Dendritic cell treated with granulocyte-macrophage colony-stimulating factor and Interleukin-4, amounts not matched to agents 40 ng/mL and 50 ng/mL, for 4 days (primary cell): ENCODE measurements around the gene DCLRE1B.

Experiments
- H3K27ac Mint-ChIP-seq: one replicate; pipeline ENCODE4 v1.8.0; 2022; ENCODE audit warnings: mild to moderate bottlenecking, mixed read lengths
- H3K27me3 Mint-ChIP-seq: one replicate; pipeline ENCODE4 v1.8.0; 2022; ENCODE audit warnings: mild to moderate bottlenecking, mixed read lengths
- H3K36me3 Mint-ChIP-seq: one replicate; pipeline ENCODE4 v1.8.0; 2022; ENCODE audit warnings: low read depth, mixed read lengths
- H3K4me1 Mint-ChIP-seq: one replicate; pipeline ENCODE4 v1.8.0; 2022; ENCODE audit warnings: low read depth, mixed read lengths
- H3K4me3 Mint-ChIP-seq: one replicate; pipeline ENCODE4 v1.8.0; 2022; ENCODE audit warnings: mild to moderate bottlenecking, moderate library complexity, mixed read lengths
- H3K9me3 Mint-ChIP-seq: one replicate; pipeline ENCODE4 v1.8.0; 2022; ENCODE audit warnings: mixed read lengths
- intact Hi-C: fragments of 100-400 bp; cut with micrococcal nuclease; formaldehyde crosslinking; loops from one replicate; pipeline ENCODE4 v1.15.0; 2022

Gene DCLRE1B

GRCh38 chr1:113872219-113872935 lies 32.7 kb upstream of the DCLRE1B start:
- Mint-ChIP-seq H3K36me3 (no peaks in the 10 kb centered on the region), H3K9me3 (no peaks in the 10 kb centered on the region), H3K4me1 (peaks cover 47% of the 10 kb centered on the region), H3K27ac (peak overlapping the region; percentile 79), H3K4me3 (no peak overlapping the region), H3K27me3 (no peaks in the 10 kb centered on the region)
- intact Hi-C loops: loop anchor here (2.0 kb wide), 1 partner anchor 16 kb away; no protein-coding TSS in a partner anchor

DNA sequence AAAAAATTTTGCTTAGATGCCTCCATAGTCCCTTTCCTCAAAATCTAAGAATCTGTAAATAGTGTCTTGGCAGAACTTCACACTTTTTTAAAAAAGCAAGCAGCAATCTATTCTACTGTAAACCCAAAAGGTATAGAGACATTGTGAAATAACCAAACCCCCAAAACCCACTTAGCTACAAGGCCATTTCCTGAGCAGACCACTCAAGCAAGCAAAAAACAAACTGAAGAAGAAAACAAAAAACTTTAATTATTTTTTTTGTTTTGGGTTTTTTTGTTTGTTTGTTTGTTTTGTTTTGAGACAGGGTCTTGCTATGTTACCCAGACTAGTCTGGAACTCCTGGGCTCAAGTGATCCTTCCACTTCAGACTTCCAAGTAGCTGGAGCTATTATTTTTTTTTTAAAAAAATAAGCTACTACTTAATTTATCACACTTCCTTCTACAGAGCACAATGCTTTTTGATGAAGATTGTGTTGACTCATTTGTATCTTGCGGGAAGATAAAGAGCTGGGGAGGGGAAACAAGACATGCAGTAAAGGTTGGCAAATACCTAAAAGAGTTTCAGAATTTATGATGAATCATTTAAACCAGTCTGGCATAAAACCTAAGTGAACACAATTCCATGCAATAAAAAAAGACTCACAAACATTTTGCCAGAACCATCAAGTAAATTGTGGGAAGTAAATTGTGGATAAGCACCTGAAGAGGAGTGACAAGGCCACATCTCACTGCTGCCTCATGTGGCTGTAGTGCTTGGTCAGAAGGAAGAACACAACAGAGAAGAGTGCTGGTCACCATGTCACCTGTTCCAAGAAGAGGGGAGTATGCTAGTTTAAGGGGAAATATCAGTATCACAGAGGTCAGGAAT lies 30.9 kb upstream of the DCLRE1B start:
- intact Hi-C loops: no loop called here
- H3K4me3 Mint-ChIP-seq: no peak overlapping the region

DNA sequence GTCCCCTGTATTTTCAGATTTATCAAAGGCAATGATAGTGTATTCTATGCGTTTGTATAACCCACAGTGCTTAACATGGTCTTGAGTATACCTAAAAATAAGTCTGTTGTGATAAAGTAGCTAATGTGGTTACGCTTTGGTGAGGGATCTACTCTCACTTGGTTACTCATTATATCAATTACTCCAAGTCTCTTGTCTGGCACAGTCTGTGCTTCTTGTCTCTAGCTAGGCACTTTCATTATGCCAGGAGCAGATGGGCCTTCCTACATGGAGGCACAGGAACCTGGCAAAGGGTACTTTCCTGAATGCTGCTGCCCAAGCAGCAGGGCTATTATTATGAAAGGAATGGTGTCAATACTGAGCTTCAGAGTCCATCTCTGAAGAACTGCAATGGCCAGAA lies 29.4 kb upstream of the DCLRE1B start:
- Mint-ChIP-seq H3K9me3 (no peaks in the 10 kb centered on the region), H3K27me3 (no peaks in the 10 kb centered on the region), H3K27ac (no peak overlapping the region), H3K4me1 (peaks cover 34% of the 10 kb centered on the region), H3K4me3 (no peak overlapping the region), H3K36me3 (no peaks in the 10 kb centered on the region)
- intact Hi-C loops: no loop called here

More for the DNA sequence above, 30.9 kb upstream of the DCLRE1B start:
- Mint-ChIP-seq H3K9me3 (no peaks in the 10 kb centered on the region), H3K36me3 (no peaks in the 10 kb centered on the region), H3K4me1 (peaks cover 36% of the 10 kb centered on the region), H3K27ac (peak overlapping the region; percentile 68), H3K27me3 (no peaks in the 10 kb centered on the region)

DNA sequence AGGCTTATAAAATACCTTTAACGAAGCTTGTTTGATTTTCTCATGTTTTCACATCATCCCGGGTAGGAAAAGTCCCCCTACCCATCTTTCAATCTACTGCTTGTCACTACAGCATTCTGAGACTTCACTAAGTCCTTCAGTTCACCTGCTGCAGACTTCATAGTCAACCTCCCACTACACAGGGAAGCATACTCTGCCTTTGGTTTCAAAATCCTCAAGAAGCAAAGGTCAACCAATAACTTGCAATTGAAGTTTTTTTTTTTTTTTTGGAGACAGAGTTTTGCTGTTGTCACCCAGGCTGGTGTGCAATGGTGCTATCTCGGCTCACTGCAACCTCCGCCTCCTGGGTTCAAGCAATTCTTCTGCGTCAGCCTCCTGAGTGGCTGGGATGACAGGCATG lies 28.9 kb upstream of the DCLRE1B start:
- Mint-ChIP-seq H3K4me1 (peaks cover 29% of the 10 kb centered on the region), H3K36me3 (no peaks in the 10 kb centered on the region), H3K27ac (no peak overlapping the region), H3K9me3 (no peaks in the 10 kb centered on the region), H3K4me3 (no peak overlapping the region), H3K27me3 (no peaks in the 10 kb centered on the region)
- intact Hi-C loops: no loop called here

- Mint-ChIP-seq H3K9me3 (no peaks in the 10 kb centered on the region), H3K4me3 (no peak overlapping the region), H3K27me3 (no peaks in the 10 kb centered on the region), H3K4me1 (peaks cover 8% of the 10 kb centered on the region), H3K27ac (no peak overlapping the region), H3K36me3 (no peaks in the 10 kb centered on the region)
- intact Hi-C loops: no loop called here
Observed at GRCh38 chr1:113879739-113880038, 25.4 kb upstream of the DCLRE1B start.

- Mint-ChIP-seq H3K27ac (no peak overlapping the region), H3K27me3 (no peaks in the 10 kb centered on the region), H3K9me3 (no peaks in the 10 kb centered on the region), H3K4me3 (no peak overlapping the region), H3K36me3 (no peaks in the 10 kb centered on the region), H3K4me1 (peaks cover 6% of the 10 kb centered on the region)
- intact Hi-C loops: no loop called here
Observed at GRCh38 chr1:113881661-113882060, 23.5 kb upstream of the DCLRE1B start.

DNA sequence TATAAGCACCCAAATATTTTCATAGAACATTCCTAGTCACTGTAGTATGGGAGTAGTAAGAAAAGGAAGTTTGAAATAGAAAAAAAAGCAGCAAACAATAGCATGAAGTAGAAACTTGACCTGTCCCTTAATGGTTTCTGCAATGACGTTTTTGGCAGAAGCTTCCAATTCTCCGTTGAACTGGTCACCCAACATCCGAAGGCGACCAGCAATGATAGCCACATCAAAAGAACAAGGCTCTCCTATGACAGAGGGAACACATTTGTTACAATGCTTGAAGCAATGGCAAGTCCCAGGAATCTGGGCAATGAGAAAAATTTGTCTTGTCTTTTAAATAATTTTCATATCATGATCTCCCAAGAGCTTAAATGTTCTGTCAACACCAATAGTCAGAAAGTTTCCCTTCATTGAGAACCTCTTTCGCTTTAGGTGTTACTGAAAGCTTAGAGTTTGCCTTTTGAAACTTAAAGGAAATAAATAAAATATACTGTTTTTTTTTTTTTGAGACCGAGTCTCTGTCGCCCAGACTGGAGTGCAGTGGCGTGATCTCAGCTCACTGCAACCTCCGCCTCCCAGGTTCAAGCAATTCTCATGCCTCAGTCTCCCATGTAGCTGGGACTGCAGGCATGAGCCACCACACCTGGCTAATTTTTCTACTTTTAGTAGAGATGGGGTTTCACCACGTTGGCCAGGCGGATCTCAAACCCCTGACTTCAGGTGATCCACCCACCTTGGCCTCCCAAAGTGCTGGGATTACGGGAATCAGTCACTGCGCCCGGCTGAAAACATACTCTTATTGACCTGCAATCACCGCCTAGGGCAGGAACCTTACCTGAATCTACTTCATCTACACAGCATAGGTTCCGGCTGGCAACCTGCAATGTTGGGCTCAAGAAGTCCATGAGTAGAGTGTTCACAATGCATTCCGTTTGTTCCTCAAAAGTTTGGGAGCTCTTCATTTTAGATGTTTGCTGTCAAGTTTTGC lies 18.4 kb upstream of the DCLRE1B start:
- Mint-ChIP-seq H3K36me3 (no peaks in the 10 kb centered on the region), H3K4me3 (no peak overlapping the region), H3K9me3 (no peaks in the 10 kb centered on the region), H3K27me3 (no peaks in the 10 kb centered on the region), H3K27ac (peak overlapping the region; percentile 22), H3K4me1 (peaks cover 16% of the 10 kb centered on the region)
- intact Hi-C loops: no loop called here

DNA sequence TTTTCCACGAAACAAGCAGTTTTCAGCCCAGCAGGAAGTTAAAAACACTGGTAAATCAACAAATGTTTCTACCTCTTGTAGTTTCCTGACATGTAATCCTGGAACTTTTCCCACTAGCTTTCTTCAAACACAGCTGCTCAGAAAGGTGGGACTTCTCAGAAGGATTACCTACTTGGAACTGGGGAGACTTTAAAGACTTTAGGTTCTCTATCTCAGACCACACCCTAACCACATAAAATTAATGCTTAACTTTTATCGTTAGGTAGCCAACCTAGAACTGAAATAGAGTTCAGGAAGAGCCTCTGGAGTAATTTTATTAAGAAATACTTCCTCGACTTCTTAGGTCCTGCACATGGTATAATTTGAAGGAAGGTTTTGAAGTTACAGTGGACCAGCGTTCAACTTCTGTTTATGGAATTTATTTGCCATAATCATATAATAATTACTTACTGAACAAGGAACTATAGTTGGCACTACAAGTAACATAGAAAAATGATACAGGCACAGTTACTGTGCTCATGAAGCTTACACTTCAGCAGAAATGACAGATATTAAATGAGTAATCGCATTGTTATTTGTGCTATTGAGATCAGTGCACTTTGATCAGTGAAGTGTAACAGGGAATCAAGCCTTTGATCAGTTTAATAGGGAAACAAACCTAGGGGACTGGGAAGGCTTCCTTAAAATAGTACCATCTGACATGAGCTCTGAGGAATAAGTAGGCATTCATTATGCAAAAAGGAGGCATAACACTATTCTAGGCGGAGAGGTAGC lies 17.5 kb upstream of the DCLRE1B start, which contains the start of gene BCL2L15:
TSS of gene BCL2L15 (minus strand) at position 180 of the 774 bp plus-strand sequence. CDS start 206 bp downstream, outside the sequence.
- H3K4me1 Mint-ChIP-seq: peaks cover 16% of the 10 kb centered on the region
- H3K27ac Mint-ChIP-seq: peak within 1 kb of the TSS; percentile 22
- no peaks in the 10 kb centered on the region for H3K36me3 Mint-ChIP-seq
- H3K9me3 Mint-ChIP-seq: no peaks in the 10 kb centered on the region
- intact Hi-C loops: no loop called here
- no peaks in the 10 kb centered on the region for H3K27me3 Mint-ChIP-seq
- no peak within 1 kb of the TSS for H3K4me3 Mint-ChIP-seq

GRCh38 chr1:113890816-113891215 lies 14.3 kb upstream of the DCLRE1B start:
- intact Hi-C loops: no loop called here
- no peak overlapping the region for H3K4me3 Mint-ChIP-seq
- H3K4me1 Mint-ChIP-seq: peaks cover 11% of the 10 kb centered on the region
- H3K9me3 Mint-ChIP-seq: no peaks in the 10 kb centered on the region
- no peaks in the 10 kb centered on the region for H3K27me3 Mint-ChIP-seq
- H3K27ac Mint-ChIP-seq: no peak overlapping the region
- peaks cover 19% of the 10 kb centered on the region for H3K36me3 Mint-ChIP-seq

DNA sequence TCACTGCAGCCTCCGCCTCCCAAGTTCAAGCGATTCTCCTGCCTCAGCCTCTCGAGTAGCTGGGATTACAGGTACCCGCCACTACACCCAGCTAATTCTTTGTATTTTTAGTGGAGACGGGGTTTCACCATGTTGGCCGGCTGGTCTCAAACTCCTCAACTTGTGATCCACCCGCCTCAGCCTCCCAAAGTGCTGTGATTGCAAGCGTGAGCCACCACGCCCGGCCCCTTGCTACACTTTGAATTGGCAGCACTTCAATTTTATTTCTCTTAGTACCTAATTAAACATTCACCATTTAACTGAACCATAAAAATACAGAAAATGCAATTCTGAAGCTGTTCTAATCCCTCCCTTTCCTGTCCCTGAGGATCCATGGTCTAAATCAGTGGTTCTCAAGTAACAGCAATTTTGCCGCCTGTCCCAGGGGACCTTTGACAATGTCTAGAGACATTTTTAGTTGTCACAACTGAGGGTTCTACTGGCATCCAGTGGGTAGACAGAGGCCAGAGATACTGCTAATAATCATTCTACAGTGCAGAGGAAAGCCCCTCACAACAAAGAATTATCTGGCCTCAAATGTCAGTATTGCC lies 13.4 kb upstream of the DCLRE1B start:
- peaks cover 28% of the 10 kb centered on the region for H3K36me3 Mint-ChIP-seq
- H3K9me3 Mint-ChIP-seq: no peaks in the 10 kb centered on the region
- peaks cover 11% of the 10 kb centered on the region for H3K4me1 Mint-ChIP-seq
- intact Hi-C loops: no loop called here
- no peaks in the 10 kb centered on the region for H3K27me3 Mint-ChIP-seq
- H3K27ac Mint-ChIP-seq: no peak overlapping the region
- no peak overlapping the region for H3K4me3 Mint-ChIP-seq

GRCh38 chr1:113893267-113893666 lies 11.9 kb upstream of the DCLRE1B start:
- Mint-ChIP-seq H3K36me3 (peaks cover 44% of the 10 kb centered on the region), H3K9me3 (no peaks in the 10 kb centered on the region), H3K4me3 (no peak overlapping the region), H3K27me3 (no peaks in the 10 kb centered on the region), H3K4me1 (peaks cover 6% of the 10 kb centered on the region), H3K27ac (no peak overlapping the region)
- intact Hi-C loops: no loop called here

GRCh38 chr1:113895098-113895497 lies 10.0 kb upstream of the DCLRE1B start:
- Mint-ChIP-seq H3K4me1 (peaks cover 16% of the 10 kb centered on the region), H3K27me3 (no peaks in the 10 kb centered on the region), H3K9me3 (no peaks in the 10 kb centered on the region), H3K36me3 (peaks cover 62% of the 10 kb centered on the region), H3K27ac (no peak overlapping the region), H3K4me3 (no peak overlapping the region)
- intact Hi-C loops: no loop called here

GRCh38 chr1:113895961-113896360 lies 9.2 kb upstream of the DCLRE1B start:
- peaks cover 71% of the 10 kb centered on the region for H3K36me3 Mint-ChIP-seq
- no peak overlapping the region for H3K4me3 Mint-ChIP-seq
- no peaks in the 10 kb centered on the region for H3K27me3 Mint-ChIP-seq
- no peak overlapping the region for H3K27ac Mint-ChIP-seq
- H3K4me1 Mint-ChIP-seq: peaks cover 16% of the 10 kb centered on the region
- intact Hi-C loops: no loop called here
- H3K9me3 Mint-ChIP-seq: no peaks in the 10 kb centered on the region
